GM12878 (cell line): ENCODE results near the gene RXRG. TPM values are rescaled to one million over a fixed set of nuclear protein-coding genes. Genes with fewer than 3 reads are reported as not detected.

Experiments
- ATAC-seq: fragments of 200-7000 bp; cut with Tn5 transposase; 3 replicates; pipeline ENCODE4 v1.9.1; 2020; ENCODE audit warnings: mild to moderate bottlenecking, moderate library complexity
- BruUV-seq: library from RNA; stranded (reverse); fragments of 400-500 nt; replicated peaks from 2 replicates; lab custom pipeline; 2021; lab: Mats Ljungman, UMichigan
- CTCF ChIA-PET: fragments of 300-600 bp; sonication (Branson Sonifier 250); formaldehyde crosslinking; extraction: SDS; loops from one replicate; lab custom pipeline; 2021; ENCODE audit warnings: inconsistent platforms; lab: Yijun Ruan, JAX
- POLR2A ChIA-PET: fragments of 350-600 bp; formaldehyde crosslinking; extraction: SDS; loops from one replicate; lab custom pipeline; 2021; ENCODE audit warnings: inconsistent platforms; lab: Charles Lee
- RAD21 ChIA-PET: fragments of 300-600 bp; sonication (Branson Sonifier 250); formaldehyde crosslinking; loops from one replicate; lab custom pipeline; 2023; ENCODE audit warnings: antibody characterized with exemption; ENCODE audit not compliant: unreplicated experiment; lab: Charles Lee
- SMC1A ChIA-PET: fragments of 300-600 bp; sonication (Branson Sonifier 250); formaldehyde crosslinking; loops from one replicate; lab custom pipeline; 2023; ENCODE audit not compliant: unreplicated experiment, uncharacterized antibody; lab: Charles Lee
- DNase-seq: peaks from one replicate; pipeline ENCODE4 v3.0.0-alpha.2; 2011; ENCODE audit warnings: low read depth, low spot score
- FAIRE-seq: peaks from 3 replicates; lab custom pipeline; 2011; peaks lifted over from hg19 to GRCh38; lab: Jason Lieb, UNC
- H2AFZ ChIP-seq: 2 replicates; pipeline ENCODE4 v1.6.0; 2011; ENCODE audit warnings: low read depth, low read length, control low read depth; ENCODE audit not compliant: control insufficient read depth
- H3K27ac ChIP-seq: 2 replicates; pipeline ENCODE4 v1.5.1; 2011; ENCODE audit warnings: control low read depth; ENCODE audit not compliant: control insufficient read depth, insufficient read depth
- H3K27me3 ChIP-seq, 2 experiments: replicated peaks in 1 of 2; 2 replicates each; pipeline versions ENCODE4 v1.6.0 to v1.6.1; 2011; ENCODE audit warnings: low read length in 1 of 2; ENCODE audit not compliant: control insufficient read depth in 2 of 2, insufficient read depth in 2 of 2
- H3K36me3 ChIP-seq, 2 experiments: 2 replicates each; pipeline ENCODE4 v1.5.1; 2011; ENCODE audit warnings: low read length in 1 of 2; ENCODE audit not compliant: control insufficient read depth in 2 of 2, insufficient read depth in 2 of 2
- H3K4me1 ChIP-seq: 2 replicates; pipeline ENCODE4 v1.6.1; 2011; ENCODE audit warnings: mild to moderate bottlenecking, low read length, moderate library complexity, mixed read lengths; ENCODE audit not compliant: control insufficient read depth, insufficient read depth
- H3K4me2 ChIP-seq: 2 replicates; pipeline ENCODE4 v1.6.0; 2011; ENCODE audit warnings: control low read depth; ENCODE audit not compliant: control insufficient read depth, insufficient read depth
- H3K4me3 ChIP-seq: fragments of 200-600 bp; sonication (generic); 2 replicates; pipeline ENCODE4 v1.5.1; 2016
- H3K79me2 ChIP-seq: 2 replicates; pipeline ENCODE4 v1.6.0; 2011; ENCODE audit warnings: low read length; ENCODE audit not compliant: control insufficient read depth, insufficient read depth
- H3K9ac ChIP-seq: 2 replicates; pipeline ENCODE4 v1.8.0; 2011; ENCODE audit warnings: low read length, control low read depth, mixed read lengths; ENCODE audit not compliant: control insufficient read depth, insufficient read depth
- H3K9me3 ChIP-seq: replicated peaks from 3 replicates; pipeline ENCODE4 v1.5.1; 2011; ENCODE audit warnings: mild to moderate bottlenecking, low read length; ENCODE audit not compliant: control insufficient read depth, insufficient read depth
- H4K20me1 ChIP-seq: 2 replicates; pipeline ENCODE4 v1.6.0; 2011; ENCODE audit not compliant: control insufficient read depth, insufficient read depth
- EGR1 ChIP-seq, 2 experiments: IDR thresholded peaks; 1 replicate in 1 of 2; 2 replicates in 1 of 2; pipeline ENCODE4 v1.6.1; 2011 to 2012; ENCODE audit warnings: low read depth in 2 of 2, low read length in 2 of 2, borderline replicate concordance in 1 of 2, mild to moderate bottlenecking in 1 of 2, moderate library complexity in 1 of 2
- GATAD2B ChIP-seq: fragments of 450-650 bp; conservative IDR thresholded peaks from 2 replicates; pipeline ENCODE4 v1.6.1; 2017; ENCODE audit warnings: low read depth, mild to moderate bottlenecking, moderate library complexity
- PML ChIP-seq: IDR thresholded peaks from 2 replicates; pipeline ENCODE4 v1.6.1; 2012; ENCODE audit warnings: low read length, inconsistent platforms
- SMAD5 ChIP-seq: IDR thresholded peaks from 2 replicates; pipeline ENCODE4 v1.6.1; 2016; ENCODE audit warnings: antibody characterized with exemption, low read depth
- SREBF2 ChIP-seq: IDR thresholded peaks from 2 replicates; pipeline ENCODE4 v1.6.1; 2012; ENCODE audit warnings: mild to moderate bottlenecking, low read length
- ZNF274 ChIP-seq: IDR thresholded peaks from one replicate; pipeline ENCODE4 v1.8.0; 2011; ENCODE audit not compliant: insufficient read length, insufficient read depth
- ZNF687 ChIP-seq: fragments of 450-650 bp; IDR thresholded peaks from 2 replicates; pipeline ENCODE4 v1.6.1; 2017; ENCODE audit warnings: mild to moderate bottlenecking, moderate library complexity
- WGBS: methylation state at CpG from one replicate; pipeline ENCODE4 v1.1.6; 2016; ENCODE audit warnings: low lambda C conversion rate; ENCODE audit not compliant: insufficient replicate concordance, insufficient coverage; ENCODE audit errors: missing lambda C conversion rate; 5-methylcytosine and 5-hydroxymethylcytosine counted together
- in situ Hi-C: fragments of 300-500 bp; cut with MboI; formaldehyde crosslinking; loops from 9 replicates; pipeline ENCODE4 v1.14.3; 2018; ENCODE audit warnings: mixed read lengths
- intact Hi-C: fragments of 100-400 bp; cut with micrococcal nuclease; formaldehyde crosslinking; loops from one replicate; pipeline ENCODE4 v1.14.2; 2022; ENCODE audit not compliant: unreplicated experiment
- polyA plus RNA-seq, 11 experiments: library from polyadenylated mRNA; depleted of rRNA in 4 of 11; unstranded in 6 of 11; stranded (reverse) in 5 of 11; fragments of >200 nt; fragmentation: Nextera tagmentation in 4 of 11; fragmentation: Illumina TruSeq in 1 of 11; extraction: Ambion mirVana in 4 of 11; extraction: Trizol in 1 of 11; gene quantifications; 1 replicate in 1 of 11; 2 replicates in 10 of 11; pipeline versions ENCODE4 v1.2.1 to v1.2.3, GENCODE V29; 2011 to 2016; ENCODE audit warnings: inconsistent platforms in 2 of 11, missing spikeins in 2 of 11, low read depth in 1 of 11
- total RNA-seq, 4 experiments: library from RNA; depleted of rRNA in 3 of 4; stranded (reverse); fragments of >200 nt in 3 of 4; fragmentation: Illumina TruSeq in 1 of 4; extraction: Trizol in 1 of 4; gene quantifications; 2 replicates each; pipeline versions ENCODE4 v1.2.1 to v1.2.3, GENCODE V29; 2013 to 2021

Gene RXRG
- total and polyA plus RNA-seq, 10 of the 15 experiments (the other 5 are each of a cell fraction or from before 2014, with no cell fraction given): 0.10 TPM; not detected in 9

GRCh38 chr1:165442653-165443052 is 2.3 kb downstream of the RXRG start (continued):
- TF ChIP-seq ZNF687 (no peak), PML (no peak), SREBF2 (no peak), ZNF274 (no peak)

GRCh38 chr1:165442053-165442452 is 2.9 kb downstream of the RXRG start:
- intact Hi-C loops: no loop called here
- RAD21 ChIA-PET: no interaction called here
- no TSS peak for BruUV-seq
- FAIRE-seq (no peak), DNase-seq (no peak), ATAC-seq (no peak)
- H3K36me3 ChIP-seq: no peaks in the 10 kb centered on the region
- SMC1A ChIA-PET: no interaction called here
- H3K79me2 ChIP-seq: no peaks in the 10 kb centered on the region
- CTCF ChIA-PET: interaction anchor here (1.0 kb wide), 1 partner anchor 490 kb away, joined by 4 read pairs; no protein-coding TSS in a partner anchor
- H2AFZ ChIP-seq: no peak overlapping the region
- no peak overlapping the region for H3K4me2 ChIP-seq
- no peak overlapping the region for H3K4me3 ChIP-seq
- H3K9me3 ChIP-seq: no peaks in the 10 kb centered on the region
- no peak overlapping the region for H3K27ac ChIP-seq
- 31% methylated on average over 3 of the region's 3 CpGs for WGBS
- peaks cover 4 to 6% of the 10 kb centered on the region in 2 experiments; a peak in 3 of 4 replicates for H3K27me3 ChIP-seq
- H3K4me1 ChIP-seq: no peaks in the 10 kb centered on the region
- H4K20me1 ChIP-seq: no peaks in the 10 kb centered on the region
- H3K9ac ChIP-seq: no peak overlapping the region
- TF ChIP-seq GATAD2B: no peak
- TF ChIP-seq EGR1 (IDR thresholded peaks at IDR 0.05; ENCODE audit: borderline replicate concordance in 1 of 2, low read depth in 2 of 2, low read length in 2 of 2): no peak
- TF ChIP-seq SMAD5: no peak
- in situ Hi-C loops: no loop called here
- POLR2A ChIA-PET: interaction anchor here (0.6 kb wide), 1 partner anchor 29 kb away, joined by 3 read pairs; no protein-coding TSS in a partner anchor
